ENCODE results near the gene MACROH2A2.
"Not testable (repeated sequence)": the region's sequence is repeated elsewhere in the genome, so short reads cannot be mapped to it uniquely, and the experiment has no call there.

Gene MACROH2A2

GRCh38 chr10:70067586-70067985 lies 14.9 kb downstream of the MACROH2A2 start:
- no peak for DNase-seq (ENCODE audit: low read depth in 2 of 2)

GRCh38 chr10:70068925-70069324 lies 16.3 kb downstream of the MACROH2A2 start:
- no peak for DNase-seq (ENCODE audit: low read depth in 2 of 2)

GRCh38 chr10:70069346-70069745 lies 16.7 kb downstream of the MACROH2A2 start:
- no peak for DNase-seq (ENCODE audit: low read depth in 2 of 2)

- no peak for DNase-seq (ENCODE audit: low read depth in 2 of 2)
Observed at GRCh38 chr10:70070834-70071233, 18.2 kb downstream of the MACROH2A2 start.

- DNase-seq (ENCODE audit: low read depth in 2 of 2): no peak
Observed at GRCh38 chr10:70074165-70074564, 21.5 kb downstream of the MACROH2A2 start.

- DNase-seq (ENCODE audit: low read depth in 2 of 2): no peak
Observed at GRCh38 chr10:70074971-70075370, 22.3 kb downstream of the MACROH2A2 start.

- no peak for DNase-seq (ENCODE audit: low read depth in 2 of 2)
Observed at GRCh38 chr10:70078329-70078728, 25.7 kb downstream of the MACROH2A2 start.

GRCh38 chr10:70078937-70079336 lies 26.3 kb downstream of the MACROH2A2 start:
- no peak for DNase-seq (ENCODE audit: low read depth in 2 of 2)

GRCh38 chr10:70080789-70081188 lies 28.1 kb downstream of the MACROH2A2 start:
- DNase-seq (ENCODE audit: low read depth in 2 of 2): not testable (repeated sequence)

- no peak for DNase-seq (ENCODE audit: low read depth in 2 of 2)
Observed at GRCh38 chr10:70084189-70084588, 31.5 kb downstream of the MACROH2A2 start.

GRCh38 chr10:70085975-70086613 lies 33.4 kb downstream of the MACROH2A2 start:
- DNase-seq (ENCODE audit: low read depth in 2 of 2): no peak

- DNase-seq (ENCODE audit: low read depth in 2 of 2): no peak
Observed at GRCh38 chr10:70087616-70088307, 35.1 kb downstream of the MACROH2A2 start.

- DNase-seq (ENCODE audit: low read depth in 2 of 2): no peak
Observed at GRCh38 chr10:70088308-70088698, 35.7 kb downstream of the MACROH2A2 start.

- no peak for DNase-seq (ENCODE audit: low read depth in 2 of 2)
Observed at GRCh38 chr10:70090013-70090412, 37.4 kb downstream of the MACROH2A2 start.

- DNase-seq (ENCODE audit: low read depth in 2 of 2): no peak
Observed at GRCh38 chr10:70090951-70091350, 38.3 kb downstream of the MACROH2A2 start.

- DNase-seq (ENCODE audit: low read depth in 2 of 2): no peak
Observed at GRCh38 chr10:70092389-70092718, 39.7 kb downstream of the MACROH2A2 start.

GRCh38 chr10:70093335-70093944 lies 40.8 kb downstream of the MACROH2A2 start:
- no peak for DNase-seq (ENCODE audit: low read depth in 2 of 2)

- no peak for DNase-seq (ENCODE audit: low read depth in 2 of 2)
Observed at GRCh38 chr10:70094250-70094649, 41.6 kb downstream of the MACROH2A2 start.

GRCh38 chr10:70096016-70096704 lies 43.5 kb downstream of the MACROH2A2 start:
- no peak for DNase-seq (ENCODE audit: low read depth in 2 of 2)

GRCh38 chr10:70096705-70097420 lies 44.2 kb downstream of the MACROH2A2 start:
- no peak for DNase-seq (ENCODE audit: low read depth in 2 of 2)

GRCh38 chr10:70097459-70097858 lies 44.8 kb downstream of the MACROH2A2 start:
- no peak for DNase-seq (ENCODE audit: low read depth in 2 of 2)

GRCh38 chr10:70098271-70098670 lies 45.6 kb downstream of the MACROH2A2 start:
- DNase-seq (ENCODE audit: low read depth in 2 of 2): no peak

All from stimulated activated CD8-positive, alpha-beta memory T cell treated with anti-CD3 and anti-CD28 coated beads, Interleukin-7, amount 100 ng/mL, for 1 hour (primary cell).